Uterus (tissue), 4 donors: ENCODE measurements around the gene POLR2H. TPM values are rescaled to one million over a fixed set of nuclear protein-coding genes. Genes with fewer than 3 reads are reported as not detected.

Source experiments
- DNase-seq, 2 donors: peaks; one replicate each; pipeline ENCODE4 v3.0.0-alpha.2; 2019 to 2020
- H3K27ac ChIP-seq, 2 donors: fragments of 200-600 bp; sonication (generic); 1 replicate in 1 of 2; 2 replicates in 1 of 2; pipeline ENCODE4 v1.5.1; 2016 to 2018
- H3K27me3 ChIP-seq, 2 donors: fragments of 200-600 bp; sonication (generic); one replicate each; pipeline ENCODE4 v1.5.1; 2018 to 2019; ENCODE audit warnings: control low read depth in 1 of 2
- H3K36me3 ChIP-seq, 2 donors: fragments of 200-600 bp; sonication (generic); one replicate each; pipeline ENCODE4 v1.5.1; 2019; ENCODE audit warnings: control low read depth in 1 of 2
- H3K4me1 ChIP-seq, 2 donors: fragments of 200-600 bp; sonication (generic); one replicate each; pipeline ENCODE4 v1.5.1; 2018 to 2019; ENCODE audit warnings: control low read depth in 1 of 2
- H3K4me3 ChIP-seq, 2 donors: fragments of 200-600 bp; sonication (generic); 1 replicate in 1 of 2; 2 replicates in 1 of 2; pipeline ENCODE4 v1.5.1; 2018 to 2019; ENCODE audit warnings: mild to moderate bottlenecking in 1 of 2
- H3K9me3 ChIP-seq, 2 donors: fragments of 200-600 bp; sonication (generic); one replicate each; pipeline ENCODE4 v1.5.1; 2019; ENCODE audit warnings: control low read depth in 1 of 2
- CTCF ChIP-seq, 4 experiments: fragments of 200-600 bp in 2 of 4; fragments of 450-650 bp in 2 of 4; sonication (generic) in 2 of 4; IDR thresholded peaks; one replicate each; pipeline ENCODE4 v1.5.1; 2016 to 2019; ENCODE audit warnings: antibody characterized with exemption in 4 of 4, mild to moderate bottlenecking in 2 of 4, moderate library complexity in 1 of 4
- POLR2A ChIP-seq, 2 donors: fragments of 450-650 bp; IDR thresholded peaks; one replicate each; pipeline ENCODE4 v1.6.1; 2016; ENCODE audit warnings: antibody characterized with exemption in 2 of 2, mild to moderate bottlenecking in 1 of 2, moderate library complexity in 1 of 2
- intact Hi-C: fragments of 100-400 bp; cut with DNase I; formaldehyde crosslinking; loops from one replicate; pipeline ENCODE4 v1.15.1; 2023; ENCODE audit warnings: low total_unique reads
- total RNA-seq, 4 donors: library from RNA; depleted of rRNA in 3 of 4; stranded (reverse); fragments of >200 nt in 3 of 4; gene quantifications; one replicate each; pipeline versions ENCODE4 v1.1.0 to v1.2.4, GENCODE V29; 2014 to 2023
- donor health status: DM: yes; HTN: yes; CAD: no.

The POLR2H gene
- total RNA-seq, 4 donors from 2014 or later: 52.8 to 103 (median 82.7) TPM

- TF ChIP-seq CTCF (IDR thresholded peaks at IDR 0.05) (no peak), POLR2A (IDR thresholded peaks at IDR 0.05) (no peak)
- Histone ChIP-seq H3K9me3 (no peaks in the 10 kb centered on the region), H3K27me3 (no peaks in the 10 kb centered on the region), H3K36me3 (no peaks in the 10 kb centered on the region), H3K4me3 (no peak overlapping the region), H3K4me1 (no peaks in the 10 kb centered on the region), H3K27ac (peak overlapping the region; percentile 81 to 84)
- intact Hi-C loops: no loop called here
- peak; percentile 61 to 87 for DNase-seq
Observed at GRCh38 chr3:184399410-184399809, 37.9 kb downstream of the POLR2H start.

- Histone ChIP-seq H3K4me3 (no peak overlapping the region), H3K9me3 (no peaks in the 10 kb centered on the region), H3K36me3 (no peaks in the 10 kb centered on the region), H3K27ac (no peak overlapping the region), H3K27me3 (no peaks in the 10 kb centered on the region), H3K4me1 (no peaks in the 10 kb centered on the region)
- peak in 1 of 2 donors; percentile 42 for DNase-seq
- TF ChIP-seq CTCF (IDR thresholded peaks at IDR 0.05) (no peak), POLR2A (IDR thresholded peaks at IDR 0.05) (no peak)
- intact Hi-C loops: no loop called here
Observed at GRCh38 chr3:184405075-184406030, 43.8 kb downstream of the POLR2H start.

- no peaks in the 10 kb centered on the region for H3K36me3 ChIP-seq
- intact Hi-C loops: no loop called here
- no peak overlapping the region for H3K4me3 ChIP-seq
- no peaks in the 10 kb centered on the region for H3K27me3 ChIP-seq
- no peaks in the 10 kb centered on the region for H3K9me3 ChIP-seq
- no peak overlapping the region for H3K27ac ChIP-seq
- DNase-seq: no peak
- H3K4me1 ChIP-seq: no peaks in the 10 kb centered on the region
- TF ChIP-seq CTCF (IDR thresholded peaks at IDR 0.05) (no peak), POLR2A (IDR thresholded peaks at IDR 0.05) (no peak)
Observed at GRCh38 chr3:184409331-184409926, 47.9 kb downstream of the POLR2H start.

GRCh38 chr3:184409946-184410500, 48.5 kb downstream of the POLR2H start:
- TF ChIP-seq POLR2A (IDR thresholded peaks at IDR 0.05) (no peak), CTCF (IDR thresholded peaks at IDR 0.05) (no peak)
- intact Hi-C loops: no loop called here
- H3K36me3 ChIP-seq: no peaks in the 10 kb centered on the region
- H3K9me3 ChIP-seq: no peaks in the 10 kb centered on the region
- no peaks in the 10 kb centered on the region for H3K27me3 ChIP-seq
- no peaks in the 10 kb centered on the region for H3K4me1 ChIP-seq
- H3K27ac ChIP-seq: no peak overlapping the region
- H3K4me3 ChIP-seq: no peak overlapping the region
- DNase-seq: no peak
